ENCODE data around the gene FADS1.

GRCh38 chr11:61848631-61849030 is 31.8 kb upstream of the FADS1 start:
- TF ChIP-seq POLR2AphosphoS5 (IDR thresholded peaks at IDR 0.05; ENCODE audit: low read depth, low read length) (no peak), SIN3A (IDR thresholded peaks at IDR 0.05; ENCODE audit: borderline replicate concordance, low read depth, low read length) (no peak), CTCF (CRISPR knock-in tag; IDR thresholded peaks at IDR 0.05) (no peak), ZNF326 (CRISPR knock-in tag; IDR thresholded peaks at IDR 0.05; ENCODE audit: borderline replicate concordance) (no peak), ZNF550 (CRISPR knock-in tag; IDR thresholded peaks at IDR 0.05; ENCODE audit: borderline replicate concordance) (no peak), POLR2AphosphoS2 (IDR thresholded peaks at IDR 0.05; ENCODE audit: low read depth, low read length) (no peak), ZNF512 (CRISPR knock-in tag; IDR thresholded peaks at IDR 0.05) (no peak), SUZ12 (IDR thresholded peaks at IDR 0.05; ENCODE audit: low read depth, low read length) (no peak)

Measured in HepG2 (cell line).